Mesenchymal stem cell (in vitro differentiated cells and primary cell): ENCODE data around the gene PLEKHG7.

Experiments used
- DNase-seq: peaks from one replicate; pipeline ENCODE4 v3.0.0-alpha.2; 2013
- H2AFZ ChIP-seq: one replicate; pipeline ENCODE4 v1.6.1; 2013; ENCODE audit warnings: low read depth, mild to moderate bottlenecking, control low read depth, inconsistent platforms, low read length, moderate library complexity
- H2AK5ac ChIP-seq: 2 replicates; pipeline ENCODE4 v1.6.1; 2013; ENCODE audit warnings: low read length, moderate library complexity, mild to moderate bottlenecking, inconsistent platforms; ENCODE audit not compliant: severe bottlenecking
- H2BK120ac ChIP-seq: one replicate; pipeline ENCODE4 v1.6.1; 2013; ENCODE audit warnings: low read depth, mild to moderate bottlenecking, inconsistent platforms, low read length, moderate library complexity
- H2BK12ac ChIP-seq, 2 experiments: one replicate each; pipeline ENCODE4 v1.6.1; 2013; ENCODE audit warnings: inconsistent platforms in 2 of 2, low read length in 2 of 2, mild to moderate bottlenecking in 2 of 2, moderate library complexity in 2 of 2, control low read depth in 1 of 2
- H2BK15ac ChIP-seq: one replicate; pipeline ENCODE4 v1.6.1; 2013; ENCODE audit warnings: mild to moderate bottlenecking, low read depth, inconsistent platforms; ENCODE audit not compliant: poor library complexity, severe bottlenecking
- H2BK5ac ChIP-seq: 2 replicates; pipeline ENCODE4 v1.6.1; 2013; ENCODE audit warnings: low read depth, mild to moderate bottlenecking, low read length, control low read depth, inconsistent platforms; ENCODE audit not compliant: poor library complexity, severe bottlenecking
- H3K14ac ChIP-seq, 2 experiments: one replicate each; pipeline ENCODE4 v1.6.1; 2013; ENCODE audit warnings: inconsistent platforms in 2 of 2, low read length in 2 of 2, control low read depth in 1 of 2, mild to moderate bottlenecking in 1 of 2, moderate library complexity in 1 of 2
- H3K18ac ChIP-seq, 2 experiments: one replicate each; pipeline ENCODE4 v1.6.1; 2013; ENCODE audit warnings: inconsistent platforms in 2 of 2, low read length in 2 of 2, control low read depth in 1 of 2, low read depth in 1 of 2, mild to moderate bottlenecking in 1 of 2
- H3K23ac ChIP-seq, 2 experiments: one replicate each; pipeline ENCODE4 v1.6.1; 2013; ENCODE audit warnings: inconsistent platforms in 2 of 2, low read length in 2 of 2, mild to moderate bottlenecking in 2 of 2, moderate library complexity in 2 of 2, control low read depth in 1 of 2
- H3K27ac ChIP-seq: 2 replicates; pipeline ENCODE4 v1.5.1; 2013; ENCODE audit warnings: mild to moderate bottlenecking, moderate library complexity, low read length, control low read depth, inconsistent platforms; ENCODE audit not compliant: poor library complexity, severe bottlenecking
- H3K27me3 ChIP-seq, 2 experiments: 2 replicates each; pipeline versions ENCODE4 v1.6.1 to v1.7.0; 2013; ENCODE audit warnings: low read length in 2 of 2, mild to moderate bottlenecking in 2 of 2, moderate library complexity in 2 of 2, control low read depth in 1 of 2, inconsistent platforms in 1 of 2; ENCODE audit not compliant: control insufficient read depth in 1 of 2, insufficient read depth in 1 of 2
- H3K36me3 ChIP-seq, 2 experiments: 2 replicates each; pipeline versions ENCODE4 v1.6.1 to v1.7.0; 2013; ENCODE audit warnings: low read length in 2 of 2, control low read depth in 1 of 2, inconsistent platforms in 1 of 2, low read depth in 1 of 2, mild to moderate bottlenecking in 1 of 2; ENCODE audit not compliant: insufficient read depth in 2 of 2, control insufficient read depth in 1 of 2
- H3K4ac ChIP-seq, 2 experiments: one replicate each; pipeline ENCODE4 v1.6.1; 2013; ENCODE audit warnings: inconsistent platforms in 2 of 2, low read length in 2 of 2, mild to moderate bottlenecking in 2 of 2, moderate library complexity in 2 of 2, control low read depth in 1 of 2, low read depth in 1 of 2
- H3K4me1 ChIP-seq: 2 replicates; pipeline ENCODE4 v1.6.1; 2013; ENCODE audit warnings: low read depth, low read length, control low read depth; ENCODE audit not compliant: control insufficient read depth, insufficient read depth
- H3K4me2 ChIP-seq: 2 replicates; pipeline ENCODE4 v1.6.1; 2013; ENCODE audit warnings: low read length, mild to moderate bottlenecking, inconsistent platforms; ENCODE audit not compliant: poor library complexity, severe bottlenecking
- H3K4me3 ChIP-seq, 2 experiments: 2 replicates each; pipeline versions ENCODE4 v1.5.1 to v1.7.0; 2013; ENCODE audit warnings: low read length in 2 of 2, mild to moderate bottlenecking in 2 of 2, control low read depth in 1 of 2, low read depth in 1 of 2; ENCODE audit not compliant: insufficient read depth in 1 of 2
- H3K79me1 ChIP-seq: replicated peaks from 2 replicates; pipeline ENCODE4 v1.6.1; 2013; ENCODE audit warnings: mild to moderate bottlenecking, control low read depth, low read length, inconsistent platforms; ENCODE audit not compliant: poor library complexity, severe bottlenecking
- H3K9ac ChIP-seq: 2 replicates; pipeline ENCODE4 v1.7.0; 2013; ENCODE audit warnings: mild to moderate bottlenecking, low read length, moderate library complexity
- H3K9me3 ChIP-seq: 2 replicates; pipeline ENCODE4 v1.7.0; 2013; ENCODE audit warnings: mild to moderate bottlenecking, low read length; ENCODE audit not compliant: control insufficient read depth
- H4K8ac ChIP-seq: one replicate; pipeline ENCODE4 v1.6.1; 2013; ENCODE audit warnings: inconsistent platforms, mild to moderate bottlenecking, low read length, moderate library complexity
- H4K91ac ChIP-seq: one replicate; pipeline ENCODE4 v1.6.1; 2013; ENCODE audit warnings: mild to moderate bottlenecking, low read length, inconsistent platforms
- WGBS: methylation state at CpG from one replicate; pipeline ENCODE4 v1.1.7; 2013; ENCODE audit warnings: mixed read lengths; 5-methylcytosine and 5-hydroxymethylcytosine counted together

The PLEKHG7 gene

DNA sequence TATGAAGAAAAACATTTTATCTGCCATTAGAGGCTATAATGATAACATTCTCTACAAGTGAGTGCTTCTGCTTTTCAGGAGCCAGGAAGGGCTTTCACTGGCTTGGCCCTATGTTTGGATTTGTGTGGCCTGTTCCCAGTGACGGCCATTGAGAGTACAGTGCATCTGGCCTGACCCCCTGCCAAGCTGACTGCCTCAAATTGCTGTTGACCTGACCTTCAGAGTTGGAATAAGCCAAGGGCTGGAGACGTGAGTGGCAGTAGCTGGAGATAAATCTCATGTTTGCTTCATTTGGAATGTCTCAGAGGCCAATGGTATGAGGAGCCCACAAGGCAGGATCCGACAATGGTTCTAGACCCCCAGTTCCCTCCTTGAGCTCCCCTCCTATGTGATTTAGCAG lies 28.3 kb upstream of the PLEKHG7 start:
- Histone ChIP-seq H2AFZ (no peak overlapping the region), H2BK120ac (no peak overlapping the region), H3K79me1 (no peaks in the 10 kb centered on the region), H2BK15ac (no peak overlapping the region), H3K23ac (no peak overlapping the region), H3K4me3 (no peak overlapping the region), H4K91ac (no peak overlapping the region), H3K4me1 (peaks cover 2% of the 10 kb centered on the region), H3K4me2 (no peak overlapping the region), H3K27me3 (peaks cover 0 to 3% of the 10 kb centered on the region in 2 experiments), H2BK5ac (no peak overlapping the region), H3K36me3 (no peaks in the 10 kb centered on the region), H3K4ac (no peak overlapping the region), H2AK5ac (no peak overlapping the region), H4K8ac (no peak overlapping the region), H3K27ac (no peak overlapping the region), H3K9me3 (no peaks in the 10 kb centered on the region), H2BK12ac (no peak overlapping the region), H3K9ac (no peak overlapping the region), H3K14ac (no peak overlapping the region), H3K18ac (no peak overlapping the region)
- 38% methylated on average over 3 of the region's 3 CpGs for WGBS
- DNase-seq: no peak

DNA sequence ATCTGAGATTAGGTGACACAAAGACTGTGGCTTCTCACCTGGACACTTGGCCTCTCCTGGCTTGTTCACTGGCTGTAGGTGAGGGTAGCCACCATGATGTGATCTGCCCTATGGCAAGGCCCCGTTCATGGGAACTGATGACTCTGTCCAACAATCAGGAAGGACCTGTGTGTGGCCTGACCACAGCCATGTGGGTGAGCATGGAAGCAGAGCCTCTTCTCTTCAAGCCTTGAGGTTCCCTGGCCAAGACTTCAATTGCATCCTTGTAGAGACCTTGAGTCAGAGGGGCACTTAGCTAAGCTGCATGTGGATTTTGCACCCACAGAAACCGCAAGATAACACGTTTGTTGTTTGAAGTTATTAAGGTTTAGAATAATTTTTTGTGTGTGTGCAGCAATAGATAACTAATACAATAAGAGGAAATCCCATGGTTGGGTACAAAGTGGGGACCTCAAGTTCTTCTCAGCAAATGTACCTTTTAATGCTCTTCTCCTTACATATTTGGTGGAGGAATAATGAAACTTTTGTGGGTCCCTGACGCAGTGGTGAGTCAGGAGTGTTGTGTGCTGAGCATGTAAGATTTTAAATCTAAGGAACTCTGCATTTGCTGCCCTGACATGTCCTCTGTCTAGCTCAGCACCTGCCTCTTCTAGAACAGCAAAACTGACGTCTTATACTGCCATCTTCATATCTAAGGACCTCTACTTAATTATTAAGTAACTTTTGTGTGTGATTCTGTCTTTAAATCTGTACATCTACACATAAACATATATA lies 27.5 kb upstream of the PLEKHG7 start:
- H3K4me1 ChIP-seq: peaks cover 2% of the 10 kb centered on the region
- no peaks in the 10 kb centered on the region for H3K36me3 ChIP-seq
- no peak overlapping the region for H3K9ac ChIP-seq
- H3K18ac ChIP-seq: no peak overlapping the region
- no peak overlapping the region for H2AK5ac ChIP-seq
- no peak overlapping the region for H2BK5ac ChIP-seq
- no peak overlapping the region for H3K23ac ChIP-seq
- H3K4ac ChIP-seq: no peak overlapping the region
- WGBS: 80% methylated on average over 4 of the region's 5 CpGs
- no peak overlapping the region for H3K27ac ChIP-seq
- H3K79me1 ChIP-seq: no peaks in the 10 kb centered on the region
- H2BK12ac ChIP-seq: no peak overlapping the region
- DNase-seq: no peak
- H3K14ac ChIP-seq: no peak overlapping the region
- H3K4me3 ChIP-seq: no peak overlapping the region
- peaks cover 0 to 3% of the 10 kb centered on the region in 2 experiments for H3K27me3 ChIP-seq
- no peak overlapping the region for H2BK15ac ChIP-seq
- H3K4me2 ChIP-seq: no peak overlapping the region
- H3K9me3 ChIP-seq: no peaks in the 10 kb centered on the region
- no peak overlapping the region for H4K91ac ChIP-seq
- H2BK120ac ChIP-seq: no peak overlapping the region
- H4K8ac ChIP-seq: no peak overlapping the region
- H2AFZ ChIP-seq: no peak overlapping the region

DNA sequence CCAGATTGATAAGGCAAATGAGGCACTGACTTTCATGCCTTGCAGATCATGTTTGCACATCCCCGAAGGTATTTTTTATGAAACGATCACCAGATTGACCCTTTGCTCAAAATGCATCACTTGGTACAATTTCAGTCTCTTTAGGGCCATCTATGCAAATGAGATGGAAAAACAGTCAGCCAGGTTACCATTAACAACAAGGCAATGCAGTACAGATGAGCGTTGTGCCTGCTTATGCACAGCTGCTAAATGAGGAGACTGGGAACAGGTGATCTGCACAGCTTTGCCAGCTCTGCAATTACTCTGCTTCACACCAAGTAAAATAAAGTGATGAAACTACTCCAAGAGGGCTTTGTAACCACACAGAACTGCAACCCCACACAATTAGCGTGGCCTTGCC lies 26.1 kb upstream of the PLEKHG7 start:
- Histone ChIP-seq H2BK120ac (no peak overlapping the region), H4K91ac (no peak overlapping the region), H2AK5ac (no peak overlapping the region), H3K4me3 (no peak overlapping the region), H3K18ac (no peak overlapping the region), H2BK12ac (no peak overlapping the region), H3K36me3 (no peaks in the 10 kb centered on the region), H3K4me1 (peaks cover 2% of the 10 kb centered on the region), H3K4me2 (no peak overlapping the region), H3K9ac (no peak overlapping the region), H3K27me3 (peaks cover 0 to 3% of the 10 kb centered on the region in 2 experiments), H2AFZ (no peak overlapping the region), H2BK15ac (no peak overlapping the region), H3K79me1 (no peaks in the 10 kb centered on the region), H3K9me3 (no peaks in the 10 kb centered on the region), H3K23ac (no peak overlapping the region), H3K27ac (no peak overlapping the region), H3K14ac (no peak overlapping the region), H3K4ac (no peak overlapping the region), H4K8ac (no peak overlapping the region), H2BK5ac (no peak overlapping the region)
- 87% methylated on average over 4 of the region's 4 CpGs for WGBS
- no peak for DNase-seq

DNA sequence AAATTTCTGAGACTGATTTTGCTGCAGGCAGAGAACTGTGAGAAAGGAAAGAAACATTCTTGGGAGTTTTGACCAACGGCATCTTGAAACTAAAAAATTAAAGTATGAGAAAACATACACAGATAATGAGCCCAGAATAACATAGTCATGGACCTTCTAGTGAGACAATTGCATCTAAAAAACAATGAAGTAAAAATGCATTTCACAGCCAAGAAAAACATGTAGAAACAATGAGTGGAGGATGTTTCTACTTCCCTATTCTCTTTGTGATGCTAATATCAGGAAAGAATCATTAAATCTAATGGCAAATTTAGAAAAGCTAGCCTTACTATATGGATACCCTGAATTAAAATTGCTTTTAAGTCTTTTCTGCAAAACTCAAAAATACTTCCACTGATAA lies 12.2 kb upstream of the PLEKHG7 start:
- Histone ChIP-seq H2BK5ac (no peak overlapping the region), H2BK12ac (no peak overlapping the region), H3K18ac (no peak overlapping the region), H3K4ac (no peak overlapping the region), H3K9me3 (no peaks in the 10 kb centered on the region), H3K4me2 (no peak overlapping the region), H3K27ac (no peak overlapping the region), H4K91ac (no peak overlapping the region), H3K9ac (no peak overlapping the region), H3K79me1 (no peaks in the 10 kb centered on the region), H2BK15ac (no peak overlapping the region), H2AFZ (no peak overlapping the region), H3K4me1 (no peaks in the 10 kb centered on the region), H3K14ac (no peak overlapping the region), H3K36me3 (no peaks in the 10 kb centered on the region), H2AK5ac (no peak overlapping the region), H3K4me3 (no peak overlapping the region), H3K23ac (no peak overlapping the region), H3K27me3 (no peaks in the 10 kb centered on the region), H2BK120ac (no peak overlapping the region), H4K8ac (no peak overlapping the region)
- DNase-seq: no peak
- WGBS: no CpG with 5 or more reads among the region's 1 CpG
